IMR-90 (cell line): Measurements from ENCODE around the gene USP20. TPM values are rescaled to one million over a fixed set of nuclear protein-coding genes. Genes with fewer than 3 reads are reported as not detected.

Experiments
- ATAC-seq: fragments of 200-7000 bp; cut with Tn5 transposase; 2 replicates; pipeline ENCODE4 v1.9.1; 2020; ENCODE audit warnings: low read depth, mild to moderate bottlenecking, moderate library complexity
- BruUV-seq: library from RNA; stranded (reverse); fragments of 400-500 nt; replicated peaks from 2 replicates; lab custom pipeline; 2021; lab: Mats Ljungman, UMichigan
- CTCF ChIA-PET: fragments of 300-600 bp; formaldehyde crosslinking; extraction: SDS; loops from one replicate; lab custom pipeline; 2021; ENCODE audit warnings: antibody characterized with exemption; lab: Yijun Ruan, JAX
- POLR2A ChIA-PET: fragments of 300-600 bp; sonication (Branson Sonifier 250); formaldehyde crosslinking; loops from one replicate; lab custom pipeline; 2022; ENCODE audit warnings: antibody characterized with exemption; ENCODE audit not compliant: unreplicated experiment; lab: Charles Lee
- DNase-seq: peaks from one replicate; pipeline ENCODE4 v3.0.0; 2013
- H2AFZ ChIP-seq: replicated peaks from 2 replicates; pipeline ENCODE3; 2013; ENCODE audit warnings: low read length, mild to moderate bottlenecking; ENCODE audit not compliant: poor library complexity
- H2AK5ac ChIP-seq: 2 replicates; pipeline ENCODE4 v1.6.1; 2013; ENCODE audit warnings: low read depth, low read length, inconsistent platforms
- H2AK9ac ChIP-seq: replicated peaks from 2 replicates; pipeline ENCODE3; 2013; ENCODE audit warnings: mild to moderate bottlenecking, low read depth, low read length, moderate library complexity; ENCODE audit not compliant: poor library complexity
- H2BK120ac ChIP-seq: 2 replicates; pipeline ENCODE4 v1.6.1; 2013; ENCODE audit warnings: low read depth, low read length, inconsistent platforms
- H2BK15ac ChIP-seq: 3 replicates; pipeline ENCODE4 v1.6.1; 2013; ENCODE audit warnings: low read depth, low read length, inconsistent platforms
- H2BK20ac ChIP-seq: 2 replicates; pipeline ENCODE4 v1.6.1; 2013; ENCODE audit warnings: low read depth, mild to moderate bottlenecking, inconsistent platforms, low read length, moderate library complexity
- H2BK5ac ChIP-seq: 2 replicates; pipeline ENCODE4 v1.6.1; 2013; ENCODE audit warnings: mild to moderate bottlenecking, low read depth, low read length, inconsistent platforms; ENCODE audit not compliant: poor library complexity, severe bottlenecking
- H3K14ac ChIP-seq: replicated peaks from 2 replicates; pipeline ENCODE4 v1.6.1; 2013; ENCODE audit warnings: low read depth, low read length, inconsistent platforms
- H3K18ac ChIP-seq: 2 replicates; pipeline ENCODE4 v1.6.1; 2013; ENCODE audit warnings: low read depth, low read length, control low read depth
- H3K23ac ChIP-seq: 2 replicates; pipeline ENCODE4 v1.6.1; 2013; ENCODE audit warnings: low read depth, low read length, inconsistent platforms
- H3K27ac ChIP-seq: 2 replicates; pipeline ENCODE4 v1.5.1; 2013; ENCODE audit warnings: mild to moderate bottlenecking, control low read depth, low read length; ENCODE audit not compliant: insufficient read depth
- H3K27me3 ChIP-seq: 2 replicates; pipeline ENCODE4 v1.6.1; 2013; ENCODE audit warnings: low read length; ENCODE audit not compliant: control insufficient read depth, insufficient read depth
- H3K36me3 ChIP-seq: 2 replicates; pipeline ENCODE4 v1.6.1; 2013; ENCODE audit warnings: low read length, mixed read lengths; ENCODE audit not compliant: control insufficient read depth, insufficient read depth
- H3K4ac ChIP-seq: 2 replicates; pipeline ENCODE4 v1.6.1; 2013; ENCODE audit warnings: low read depth, low read length, inconsistent platforms
- H3K4me1 ChIP-seq: 2 replicates; pipeline ENCODE4 v1.6.1; 2013; ENCODE audit warnings: low read length, mixed read lengths; ENCODE audit not compliant: control insufficient read depth, insufficient read depth
- H3K4me2 ChIP-seq: 2 replicates; pipeline ENCODE4 v1.6.1; 2013; ENCODE audit warnings: low read depth, mild to moderate bottlenecking, control low read depth, low read length, moderate library complexity
- H3K4me3 ChIP-seq: 2 replicates; pipeline ENCODE4 v1.5.1; 2013; ENCODE audit warnings: low read depth, mild to moderate bottlenecking, control low read depth, low read length, moderate library complexity; ENCODE audit not compliant: insufficient read depth
- H3K56ac ChIP-seq: 2 replicates; pipeline ENCODE4 v1.6.1; 2013; ENCODE audit warnings: low read length, inconsistent platforms; ENCODE audit not compliant: insufficient read depth; ENCODE audit errors: extremely low read depth
- H3K79me1 ChIP-seq, 2 experiments: 2 replicates each; pipeline ENCODE4 v1.6.1; 2013; ENCODE audit warnings: low read length in 2 of 2, inconsistent platforms in 1 of 2, low read depth in 1 of 2
- H3K9ac ChIP-seq: 2 replicates; pipeline ENCODE4 v1.6.1; 2013; ENCODE audit warnings: low read depth, low read length, control low read depth
- H3K9me1 ChIP-seq: 2 replicates; pipeline ENCODE4 v1.6.1; 2013; ENCODE audit warnings: low read length, inconsistent platforms; ENCODE audit not compliant: insufficient read depth
- H3K9me3 ChIP-seq: 2 replicates; pipeline ENCODE4 v1.6.1; 2013; ENCODE audit warnings: low read length; ENCODE audit not compliant: control insufficient read depth, insufficient read depth
- H4K20me1 ChIP-seq: 2 replicates; pipeline ENCODE4 v1.6.1; 2013; ENCODE audit warnings: low read length, inconsistent platforms; ENCODE audit not compliant: insufficient read depth
- H4K5ac ChIP-seq: 2 replicates; pipeline ENCODE4 v1.6.1; 2013; ENCODE audit warnings: mild to moderate bottlenecking, low read depth, low read length, control low read depth
- H4K8ac ChIP-seq, 2 experiments: 2 replicates each; pipeline ENCODE4 v1.6.1; 2013; ENCODE audit warnings: low read depth in 2 of 2, low read length in 2 of 2, control low read depth in 1 of 2, inconsistent platforms in 1 of 2
- H4K91ac ChIP-seq: 2 replicates; pipeline ENCODE4 v1.6.1; 2013; ENCODE audit warnings: low read depth, low read length, inconsistent platforms; ENCODE audit not compliant: insufficient read depth
- BHLHE40 ChIP-seq: fragments of 150-350 bp; IDR thresholded peaks from 2 replicates; pipeline ENCODE4 v1.6.1; 2016; ENCODE audit warnings: mild to moderate bottlenecking, low read depth, low read length
- CEBPB ChIP-seq: IDR thresholded peaks from 2 replicates; pipeline ENCODE4 v1.6.1; 2012; ENCODE audit warnings: low read depth, low read length, improper control_type of control experiment
- CHD1 ChIP-seq: IDR thresholded peaks from 2 replicates; pipeline ENCODE4 v1.6.1; 2012; ENCODE audit warnings: low read depth, low read length, improper control_type of control experiment
- FOS ChIP-seq: fragments of 150-350 bp; IDR thresholded peaks from 2 replicates; pipeline ENCODE4 v1.6.1; 2016; ENCODE audit warnings: low read depth, low read length
- MAFK ChIP-seq: IDR thresholded peaks from 2 replicates; pipeline ENCODE4 v1.6.1; 2012; ENCODE audit warnings: low read depth, low read length, improper control_type of control experiment
- MAZ ChIP-seq: IDR thresholded peaks from 2 replicates; pipeline ENCODE4 v1.6.1; 2012; ENCODE audit warnings: low read depth, mild to moderate bottlenecking, low read length, improper control_type of control experiment, moderate library complexity, borderline replicate concordance
- MXI1 ChIP-seq: IDR thresholded peaks from 2 replicates; pipeline ENCODE4 v1.6.1; 2012; ENCODE audit warnings: low read depth, mild to moderate bottlenecking, low read length, moderate library complexity, borderline replicate concordance
- NFE2L2 ChIP-seq: fragments of 150-350 bp; IDR thresholded peaks from 2 replicates; pipeline ENCODE4 v1.6.1; 2016; ENCODE audit warnings: low read depth, mild to moderate bottlenecking, low read length
- POLR2A ChIP-seq: IDR thresholded peaks from 2 replicates; pipeline ENCODE4 v1.6.1; 2012; ENCODE audit warnings: mild to moderate bottlenecking, low read depth, low read length
- RAD21 ChIP-seq: IDR thresholded peaks from 2 replicates; pipeline ENCODE4 v1.6.1; 2012; ENCODE audit warnings: low read length, improper control_type of control experiment
- RCOR1 ChIP-seq: IDR thresholded peaks from 2 replicates; pipeline ENCODE4 v1.6.1; 2012; ENCODE audit warnings: mild to moderate bottlenecking, low read length, improper control_type of control experiment; ENCODE audit not compliant: insufficient replicate concordance
- RFX5 ChIP-seq: IDR thresholded peaks from 2 replicates; pipeline ENCODE4 v1.8.0; 2012; ENCODE audit warnings: low read depth, mild to moderate bottlenecking, low read length, moderate library complexity
- SMC3 ChIP-seq: fragments of 150-350 bp; IDR thresholded peaks from 2 replicates; pipeline ENCODE4 v1.6.1; 2016; ENCODE audit warnings: low read depth, mild to moderate bottlenecking, antibody characterized with exemption, low read length, moderate library complexity
- USF2 ChIP-seq: fragments of 150-350 bp; IDR thresholded peaks from 2 replicates; pipeline ENCODE4 v1.6.1; 2017; ENCODE audit warnings: mild to moderate bottlenecking, antibody characterized with exemption, low read length, low read depth
- WGBS, 2 experiments: methylation state at CpG; one replicate each; pipeline versions ENCODE4 v1.1.5 to v1.1.7; 2013; ENCODE audit warnings: missing lambda C conversion rate in 2 of 2; ENCODE audit not compliant: insufficient read length in 1 of 2; ENCODE audit errors: extremely low coverage in 2 of 2; 5-methylcytosine and 5-hydroxymethylcytosine counted together
- dilution Hi-C: fragments of 300-500 bp; cut with HindIII; formaldehyde crosslinking; loops from one replicate; pipeline ENCODE4 v1.14.3; 2018; ENCODE audit warnings: low sequenced_read_pairs; ENCODE audit not compliant: unreplicated experiment
- in situ Hi-C: fragments of 300-500 bp; cut with MboI; formaldehyde crosslinking; loops from 3 replicates; pipeline ENCODE4 v1.14.3; 2019; ENCODE audit warnings: low sequenced_read_pairs, inconsistent platforms, mixed read lengths
- intact Hi-C: fragments of 100-400 bp; cut with micrococcal nuclease; formaldehyde crosslinking; loops from 2 replicates; pipeline ENCODE4 v1.10.0; 2022
- polyA plus RNA-seq, 3 experiments: library from polyadenylated mRNA; depleted of rRNA; stranded (reverse); fragments of >200 nt; gene quantifications; 2 replicates each; pipeline ENCODE4 v1.2.3, GENCODE V29; 2012; ENCODE audit warnings: low replicate concordance in 1 of 3
- total RNA-seq: library from RNA; depleted of rRNA; stranded (reverse); fragments of >200 nt; gene quantifications from 2 replicates; pipeline ENCODE4 v1.2.3, GENCODE V29; 2012
- TF ChIP-seq, protein P1 (sequence below): fragments of 150-350 bp; IDR thresholded peaks from 2 replicates; pipeline ENCODE4 v1.6.1; 2016; ENCODE audit warnings: low read depth, mild to moderate bottlenecking, low read length, moderate library complexity, borderline replicate concordance

The USP20 gene
- total and polyA plus RNA-seq, 2 of the 4 experiments (the other 2 are of a cell fraction) = 3.8 to 21.6 TPM

DNA sequence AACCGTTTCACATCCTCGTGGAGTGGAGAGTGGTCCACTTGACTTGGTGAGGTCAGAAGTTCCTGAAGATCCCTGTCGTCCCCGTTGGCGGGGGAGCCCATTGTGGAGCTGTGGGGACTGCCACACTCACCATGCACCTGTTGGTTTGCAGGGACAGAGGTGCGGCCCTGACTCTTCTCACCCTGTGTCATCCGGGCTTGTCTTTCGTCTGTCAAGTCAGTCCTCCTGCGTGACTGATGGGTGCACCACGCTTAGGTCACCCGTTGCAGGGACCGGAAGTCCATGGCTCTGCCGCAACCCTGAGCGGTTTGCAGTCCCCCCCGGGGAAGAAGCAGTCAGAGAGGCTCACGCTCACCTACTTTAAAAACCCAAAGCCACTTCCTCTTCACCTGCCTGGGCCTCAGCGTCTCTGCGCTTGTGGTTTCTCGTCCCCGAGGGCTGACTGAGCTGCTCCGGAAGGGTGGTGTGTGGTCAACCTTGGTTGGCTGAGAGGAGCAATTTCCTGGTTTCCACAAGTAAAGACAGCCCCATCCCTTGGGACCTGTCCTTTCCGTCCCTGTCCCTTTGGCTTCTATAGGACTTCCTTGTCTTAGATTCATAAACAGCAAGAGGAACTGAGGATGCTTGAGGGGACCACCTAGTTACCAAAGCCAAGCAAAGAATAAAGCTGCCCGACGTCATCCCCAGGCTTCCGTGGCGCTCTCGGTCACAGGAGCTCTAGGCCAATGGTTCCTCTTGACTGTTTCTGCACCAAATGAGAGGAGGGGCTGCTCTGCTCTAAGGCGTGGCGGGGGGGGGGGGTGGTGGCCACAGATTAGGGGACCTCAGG, 53.2 kb downstream of the USP20 start:
- H4K8ac ChIP-seq = peak overlapping the region in 1 of 2 experiments; percentile 12; a peak in 1 of 4 replicates
- no peak overlapping the region for H2BK20ac ChIP-seq
- ATAC-seq (no peak), DNase-seq (no peak)
- peaks cover 11% of the 10 kb centered on the region for H3K36me3 ChIP-seq
- peaks cover 30% of the 10 kb centered on the region for H3K4me1 ChIP-seq
- 0 out of 2 replicates have a peak overlapping the region, but pooled peaks have one; percentile 21 for H3K56ac ChIP-seq
- H3K27me3 ChIP-seq = no peaks in the 10 kb centered on the region
- dilution Hi-C loops = no loop called here
- H3K79me1 ChIP-seq = peaks cover 0 to 3% of the 10 kb centered on the region in 2 experiments; a peak in 1 of 4 replicates
- H2AK9ac ChIP-seq = no peak overlapping the region
- H4K20me1 ChIP-seq = no peaks in the 10 kb centered on the region
- H3K9me3 ChIP-seq = no peaks in the 10 kb centered on the region
- intact Hi-C loops = loop anchor here (5.0 to 10.0 kb wide), 3 partner anchors 74 to 346 kb away; no protein-coding TSS in a partner anchor
- ChIA-PET CTCF (no interaction called here), POLR2A (interaction anchor here (0.5 kb wide), 1 partner anchor 48 kb away, joined by 12 read pairs; no protein-coding TSS in a partner anchor)
- no peak overlapping the region for H3K18ac ChIP-seq
- in situ Hi-C loops = loop anchor here (25.0 kb wide), 1 partner anchor 174 kb away; the partner anchor contains the start of gene GPR107
- no TSS peak for BruUV-seq
- no peak overlapping the region for H4K5ac ChIP-seq
- H3K14ac ChIP-seq = no peak overlapping the region
- H4K91ac ChIP-seq = no peak overlapping the region; the same call in 1 of the 2 replicates
- H3K4ac ChIP-seq = 0 out of 2 replicates have a peak overlapping the region, but pooled peaks have one; percentile 10
- H2AK5ac ChIP-seq = peak overlapping the region; percentile 52; the same call in 1 of the 2 replicates
- H2BK15ac ChIP-seq = no peak overlapping the region
- H3K23ac ChIP-seq = no peak overlapping the region
- H2AFZ ChIP-seq = no peak overlapping the region
- H2BK5ac ChIP-seq = no peak overlapping the region
- no peak overlapping the region for H2BK120ac ChIP-seq
- no peak overlapping the region; the same call in 1 of the 2 replicates for H3K27ac ChIP-seq
- 100% methylated on average over 3 of the region's 29 CpGs; no CpG with 5 or more reads in 1 of the 2 experiments for WGBS, 2 experiments
- H3K4me2 ChIP-seq = no peak overlapping the region
- no peak overlapping the region for H3K9ac ChIP-seq
- H3K4me3 ChIP-seq = no peak overlapping the region
- H3K9me1 ChIP-seq = peaks cover 17% of the 10 kb centered on the region
- TF ChIP-seq BHLHE40 (no peak), RAD21 (no peak), RFX5 (no peak), NFE2L2 (no peak), RCOR1 (no peak), MAZ (no peak), SMC3 (no peak), MAFK (no peak), POLR2A (no peak), USF2 (no peak), CEBPB (no peak), MXI1 (no peak), CHD1 (no peak), FOS (no peak)
- TF ChIP-seq, protein P1, sequence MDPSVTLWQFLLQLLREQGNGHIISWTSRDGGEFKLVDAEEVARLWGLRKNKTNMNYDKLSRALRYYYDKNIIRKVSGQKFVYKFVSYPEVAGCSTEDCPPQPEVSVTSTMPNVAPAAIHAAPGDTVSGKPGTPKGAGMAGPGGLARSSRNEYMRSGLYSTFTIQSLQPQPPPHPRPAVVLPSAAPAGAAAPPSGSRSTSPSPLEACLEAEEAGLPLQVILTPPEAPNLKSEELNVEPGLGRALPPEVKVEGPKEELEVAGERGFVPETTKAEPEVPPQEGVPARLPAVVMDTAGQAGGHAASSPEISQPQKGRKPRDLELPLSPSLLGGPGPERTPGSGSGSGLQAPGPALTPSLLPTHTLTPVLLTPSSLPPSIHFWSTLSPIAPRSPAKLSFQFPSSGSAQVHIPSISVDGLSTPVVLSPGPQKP = no peak
